Activated CD4-positive, alpha-beta memory T cell treated with anti-CD3 and anti-CD28 coated beads, Interleukin-2, amount 10 ng/mL, durations not matched to agents 7 days and 5 days (primary cell): ENCODE measurements around the gene ASRGL1. TPM values are rescaled to one million over a fixed set of nuclear protein-coding genes. Genes with fewer than 3 reads are reported as not detected.

Experiments used
- CTCF ChIA-PET: fragments of 350-600 bp; sonication (Branson Sonifier 250); formaldehyde crosslinking; loops from one replicate; lab custom pipeline; 2021; ENCODE audit warnings: antibody characterized with exemption, inconsistent platforms; lab: Charles Lee
- POLR2A ChIA-PET: fragments of 350-600 bp; sonication (Branson Sonifier 250); formaldehyde crosslinking; loops from one replicate; lab custom pipeline; 2021; ENCODE audit warnings: antibody characterized with exemption; lab: Charles Lee
- DNase-seq: peaks from one replicate; pipeline ENCODE4 v3.0.0-alpha.2; 2020
- H3K27ac Mint-ChIP-seq: one replicate; pipeline ENCODE4 v1.8.0; 2021; ENCODE audit warnings: mild to moderate bottlenecking, mixed read lengths
- H3K27me3 Mint-ChIP-seq: one replicate; pipeline ENCODE4 v1.8.0; 2021; ENCODE audit warnings: mixed read lengths
- H3K36me3 Mint-ChIP-seq: one replicate; pipeline ENCODE4 v1.8.0; 2021; ENCODE audit warnings: low read depth, mixed read lengths
- H3K4me1 Mint-ChIP-seq: one replicate; pipeline ENCODE4 v1.8.0; 2021; ENCODE audit warnings: mixed read lengths
- H3K4me3 Mint-ChIP-seq: one replicate; pipeline ENCODE4 v1.8.0; 2021; ENCODE audit warnings: mild to moderate bottlenecking, mixed read lengths
- H3K9me3 Mint-ChIP-seq: one replicate; pipeline ENCODE4 v1.8.0; 2021; ENCODE audit warnings: mixed read lengths
- total RNA-seq, 2 experiments: library from RNA; stranded (reverse); gene quantifications; one replicate each; pipeline ENCODE4 v1.2.3, GENCODE V29; 2021

ASRGL1 gene
- total RNA-seq, 2 experiments from 2014 or later: 6.2 to 6.5 TPM

GRCh38 chr11:62388999-62389398 is 51.8 kb downstream of the ASRGL1 start:
- Mint-ChIP-seq H3K36me3 (no peaks in the 10 kb centered on the region), H3K9me3 (no peaks in the 10 kb centered on the region), H3K4me1 (peaks cover 6% of the 10 kb centered on the region), H3K27me3 (peaks cover 34% of the 10 kb centered on the region), H3K4me3 (no peak overlapping the region), H3K27ac (no peak overlapping the region)
- POLR2A ChIA-PET: no interaction called here
- CTCF ChIA-PET: no interaction called here
- no peak for DNase-seq

- Mint-ChIP-seq H3K27me3 (peaks cover 34% of the 10 kb centered on the region), H3K27ac (no peak overlapping the region), H3K4me3 (no peak overlapping the region), H3K4me1 (peaks cover 10% of the 10 kb centered on the region), H3K9me3 (no peaks in the 10 kb centered on the region), H3K36me3 (no peaks in the 10 kb centered on the region)
- POLR2A ChIA-PET: interaction anchor here (1.0 to 1.3 kb wide), 3 partner anchors 12 to 154 kb away, joined by 3 to 4 read pairs (median 3); no protein-coding TSS in a partner anchor
- DNase-seq: no peak
- CTCF ChIA-PET: interaction anchor here (0.7 to 1.9 kb wide), 5 partner anchors 9 to 171 kb away, joined by 3 to 8 read pairs (median 3); no protein-coding TSS in a partner anchor
These were observed 53.0 kb downstream of the ASRGL1 start for GRCh38 chr11:62390237-62390636.

- no peaks in the 10 kb centered on the region for H3K9me3 Mint-ChIP-seq
- peaks cover 10% of the 10 kb centered on the region for H3K4me1 Mint-ChIP-seq
- ChIA-PET CTCF (interaction anchor here (0.6 to 1.9 kb wide), 6 partner anchors 9 to 170 kb away, joined by 3 to 8 read pairs (median 4); no protein-coding TSS in a partner anchor), POLR2A (interaction anchor here (1.0 to 1.3 kb wide), 2 partner anchors 152 to 153 kb away, joined by 3 to 4 read pairs; no protein-coding TSS in a partner anchor)
- H3K36me3 Mint-ChIP-seq: no peaks in the 10 kb centered on the region
- peaks cover 34% of the 10 kb centered on the region for H3K27me3 Mint-ChIP-seq
- DNase-seq: no peak
- no peak overlapping the region for H3K4me3 Mint-ChIP-seq
- H3K27ac Mint-ChIP-seq: no peak overlapping the region
These were observed 53.5 kb downstream of the ASRGL1 start for GRCh38 chr11:62390722-62391121.

DNA sequence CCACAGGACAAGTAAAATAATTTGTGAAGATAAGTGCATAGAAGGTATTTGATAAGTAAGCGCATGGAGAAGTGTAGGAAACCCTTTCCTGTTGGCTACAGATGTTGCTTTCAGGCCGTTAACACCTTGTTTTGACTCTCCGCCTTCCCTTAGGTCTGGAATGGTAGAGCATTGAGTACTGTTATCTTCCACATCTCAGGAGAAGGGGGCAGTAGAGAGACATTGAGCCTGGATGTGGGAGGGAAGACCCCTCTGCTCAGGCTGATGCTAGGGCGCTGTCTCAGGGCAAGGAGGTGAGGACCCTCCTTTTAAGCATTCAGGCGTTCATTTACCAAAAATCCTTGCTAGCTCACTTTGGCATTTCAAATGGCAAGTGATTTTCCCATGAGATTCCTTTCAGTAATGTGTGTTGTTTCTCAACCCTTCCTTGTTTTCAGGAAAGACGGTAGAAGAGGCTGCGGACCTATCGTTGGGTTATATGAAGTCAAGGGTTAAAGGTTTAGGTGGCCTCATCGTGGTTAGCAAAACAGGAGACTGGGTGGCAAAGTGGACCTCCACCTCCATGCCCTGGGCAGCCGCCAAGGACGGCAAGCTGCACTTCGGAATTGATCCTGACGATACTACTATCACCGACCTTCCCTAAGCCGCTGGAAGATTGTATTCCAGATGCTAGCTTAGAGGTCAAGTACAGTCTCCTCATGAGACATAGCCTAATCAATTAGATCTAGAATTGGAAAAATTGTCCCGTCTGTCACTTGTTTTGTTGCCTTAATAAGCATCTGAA is 54.6 kb downstream of the ASRGL1 start:
- Mint-ChIP-seq H3K36me3 (no peaks in the 10 kb centered on the region), H3K27ac (no peak overlapping the region), H3K4me3 (no peak overlapping the region), H3K27me3 (peaks cover 34% of the 10 kb centered on the region), H3K9me3 (no peaks in the 10 kb centered on the region), H3K4me1 (peaks cover 5% of the 10 kb centered on the region)
- no peak for DNase-seq
- CTCF ChIA-PET: interaction anchor here (0.6 to 5.2 kb wide), 8 partner anchors 10 to 381 kb away, joined by 4 to 65 read pairs (median 7); no protein-coding TSS in a partner anchor
- POLR2A ChIA-PET: no interaction called here

DNA sequence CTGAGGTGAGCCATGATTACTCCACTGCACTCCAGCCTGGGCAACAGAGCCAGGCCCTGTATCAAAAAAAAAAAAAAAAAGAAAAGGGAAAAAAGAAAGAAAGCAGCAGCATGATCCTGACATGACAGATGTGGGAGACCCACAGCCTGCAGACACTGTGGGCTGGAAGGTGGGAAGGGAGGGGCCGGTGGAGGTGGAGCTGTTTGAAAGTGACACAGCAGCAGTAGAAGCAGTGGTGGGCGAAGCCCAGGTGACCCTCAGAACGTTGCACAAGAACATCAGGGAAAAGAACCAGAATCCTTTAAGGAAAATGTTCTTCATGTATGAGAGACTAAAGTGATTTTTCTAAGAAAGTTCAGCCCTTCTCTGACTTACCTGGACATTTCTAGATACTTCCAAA is 55.3 kb downstream of the ASRGL1 start:
- no peaks in the 10 kb centered on the region for H3K36me3 Mint-ChIP-seq
- ChIA-PET CTCF (interaction anchor here (0.6 to 5.2 kb wide), 8 partner anchors 10 to 380 kb away, joined by 4 to 65 read pairs (median 6); no protein-coding TSS in a partner anchor), POLR2A (interaction anchor here (0.5 to 1.0 kb wide), 2 partner anchors 150 to 584 kb away, joined by 3 read pairs; no protein-coding TSS in a partner anchor)
- no peak overlapping the region for H3K4me3 Mint-ChIP-seq
- H3K4me1 Mint-ChIP-seq: peaks cover 4% of the 10 kb centered on the region
- H3K27me3 Mint-ChIP-seq: peaks cover 32% of the 10 kb centered on the region
- no peak for DNase-seq
- H3K27ac Mint-ChIP-seq: no peak overlapping the region
- H3K9me3 Mint-ChIP-seq: no peaks in the 10 kb centered on the region

DNA sequence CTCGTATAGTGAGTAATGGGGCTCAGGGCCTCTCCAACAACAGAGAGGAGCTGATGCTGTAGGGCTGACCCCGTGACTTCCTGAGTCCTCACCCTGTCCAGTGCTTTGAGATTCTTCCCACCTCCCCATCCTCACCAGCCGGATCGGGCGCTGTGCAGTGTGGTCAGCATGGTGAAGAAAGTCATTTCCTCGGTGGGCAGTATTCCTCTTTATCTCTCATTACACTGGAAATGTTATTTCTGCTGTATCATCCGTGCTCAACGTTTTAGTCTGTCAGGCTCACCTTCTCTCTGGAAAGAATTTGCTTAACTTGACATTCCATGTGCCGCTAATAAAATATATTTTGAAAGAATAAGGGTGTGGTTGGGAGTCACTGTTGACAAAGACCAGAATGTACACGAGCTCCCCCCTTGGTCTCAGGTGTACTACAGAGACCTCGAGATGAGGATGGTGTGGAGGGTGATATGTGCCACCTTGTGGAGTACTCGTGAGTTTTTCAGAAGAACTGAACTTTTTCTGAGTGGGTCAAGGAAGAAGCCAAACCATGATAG is 55.9 kb downstream of the ASRGL1 start:
- DNase-seq: no peak
- Mint-ChIP-seq H3K27ac (no peak overlapping the region), H3K9me3 (no peaks in the 10 kb centered on the region), H3K36me3 (no peaks in the 10 kb centered on the region), H3K4me3 (no peak overlapping the region), H3K27me3 (peaks cover 26% of the 10 kb centered on the region), H3K4me1 (peaks cover 4% of the 10 kb centered on the region)
- ChIA-PET CTCF (interaction anchor here (0.5 to 5.2 kb wide), 13 partner anchors 9 to 280 kb away, joined by 3 to 65 read pairs (median 6); no protein-coding TSS in a partner anchor), POLR2A (interaction anchor here (0.5 to 1.0 kb wide), 3 partner anchors 149 to 585 kb away, joined by 3 read pairs; partner anchors contain the start of genes C11orf98 and CSKMT)

- Mint-ChIP-seq H3K9me3 (no peaks in the 10 kb centered on the region), H3K36me3 (no peaks in the 10 kb centered on the region), H3K4me1 (peaks cover 4% of the 10 kb centered on the region), H3K27me3 (peaks cover 23% of the 10 kb centered on the region), H3K27ac (no peak overlapping the region), H3K4me3 (no peak overlapping the region)
- CTCF ChIA-PET: interaction anchor here (0.9 to 5.2 kb wide), 14 partner anchors 8 to 300 kb away, joined by 3 to 65 read pairs (median 8); partner anchors contain the start of gene TUT1
- DNase-seq: no peak
- POLR2A ChIA-PET: interaction anchor here (1.0 kb wide), 1 partner anchor 271 kb away, joined by 3 read pairs; the partner anchor contains the start of genes C11orf98 and CSKMT
These were observed 56.5 kb downstream of the ASRGL1 start for GRCh38 chr11:62393735-62394134.

GRCh38 chr11:62394825-62395538 is 57.7 kb downstream of the ASRGL1 start:
- Mint-ChIP-seq H3K4me1 (peaks cover 4% of the 10 kb centered on the region), H3K9me3 (no peaks in the 10 kb centered on the region), H3K27ac (no peak overlapping the region), H3K27me3 (peaks cover 15% of the 10 kb centered on the region), H3K4me3 (no peak overlapping the region), H3K36me3 (no peaks in the 10 kb centered on the region)
- CTCF ChIA-PET: interaction anchor here (0.5 to 5.2 kb wide), 38 partner anchors 9 to 589 kb away, joined by 3 to 65 read pairs (median 4); partner anchors contain the start of genes AHNAK, EEF1G, LBHD1 and MTA2
- peak; percentile 56 for DNase-seq
- POLR2A ChIA-PET: interaction anchor here (0.7 to 1.5 kb wide), 5 partner anchors 9 to 196 kb away, joined by 3 to 6 read pairs (median 4); partner anchors contain the start of gene TUT1

GRCh38 chr11:62395885-62396551 is 58.8 kb downstream of the ASRGL1 start:
- ChIA-PET POLR2A (no interaction called here), CTCF (interaction anchor here (0.9 to 5.2 kb wide), 19 partner anchors 8 to 298 kb away, joined by 3 to 65 read pairs (median 7); partner anchors contain the start of genes MTA2 and TUT1)
- H3K9me3 Mint-ChIP-seq: no peaks in the 10 kb centered on the region
- H3K4me1 Mint-ChIP-seq: peaks cover 4% of the 10 kb centered on the region
- no peak for DNase-seq
- H3K27me3 Mint-ChIP-seq: peaks cover 10% of the 10 kb centered on the region
- H3K36me3 Mint-ChIP-seq: no peaks in the 10 kb centered on the region
- no peak overlapping the region for H3K27ac Mint-ChIP-seq
- no peak overlapping the region for H3K4me3 Mint-ChIP-seq

DNA sequence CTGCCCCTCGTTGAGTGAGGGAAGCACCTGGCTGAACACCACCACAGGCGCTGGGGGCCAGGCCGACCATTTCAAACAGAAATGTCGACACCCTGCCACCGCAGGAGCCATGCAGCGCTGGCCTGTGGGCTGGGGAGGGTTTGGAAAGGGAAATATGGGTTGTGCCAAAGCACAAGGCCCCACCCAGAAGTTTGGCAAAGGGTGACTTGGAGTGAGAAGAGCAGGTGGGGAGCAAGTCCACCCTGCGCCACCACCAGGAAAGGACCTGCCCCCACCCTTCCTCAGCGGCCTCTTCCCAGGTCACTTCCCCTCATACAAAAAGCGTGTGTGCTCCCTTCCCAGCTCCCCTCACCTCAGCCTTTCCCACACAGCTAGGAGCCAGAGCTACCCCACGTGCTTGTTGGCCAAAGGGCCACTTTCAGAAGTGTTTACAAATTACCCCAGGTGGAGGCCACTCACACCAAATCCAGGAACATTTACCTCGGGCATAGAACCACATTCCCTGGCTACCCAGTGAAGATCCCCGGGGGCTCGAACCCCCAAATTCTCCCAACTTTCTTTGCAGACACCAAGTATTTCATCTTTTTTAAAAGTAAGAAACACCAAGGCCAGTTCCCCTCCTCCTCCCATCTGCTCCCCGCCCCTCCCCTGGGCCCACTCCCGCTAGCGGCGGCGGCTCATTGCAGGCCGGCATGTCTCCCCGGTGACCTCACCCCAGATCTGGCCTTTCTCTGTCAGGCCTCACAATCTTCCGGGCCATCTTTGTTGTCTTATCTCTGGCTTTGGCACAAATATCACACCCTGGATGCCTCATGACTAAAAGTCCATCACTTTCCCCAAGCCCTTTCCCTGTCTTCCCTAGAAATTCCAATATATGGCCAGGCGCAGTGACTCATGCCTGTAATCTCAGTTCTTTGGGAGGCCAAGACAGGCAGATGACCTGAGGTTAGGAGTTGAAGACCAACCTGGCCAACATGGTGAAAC is 61.1 kb downstream of the ASRGL1 start:
- ChIA-PET CTCF (interaction anchor here (1.1 to 2.5 kb wide), 3 partner anchors 26 to 163 kb away, joined by 3 to 7 read pairs (median 4); no protein-coding TSS in a partner anchor), POLR2A (no interaction called here)
- Mint-ChIP-seq H3K9me3 (no peaks in the 10 kb centered on the region), H3K4me1 (peaks cover 26% of the 10 kb centered on the region), H3K36me3 (no peaks in the 10 kb centered on the region), H3K4me3 (no peak overlapping the region), H3K27me3 (no peaks in the 10 kb centered on the region), H3K27ac (no peak overlapping the region)
- no peak for DNase-seq
